Measurements from ENCODE around the gene ADTRP.

The ADTRP gene

DNA sequence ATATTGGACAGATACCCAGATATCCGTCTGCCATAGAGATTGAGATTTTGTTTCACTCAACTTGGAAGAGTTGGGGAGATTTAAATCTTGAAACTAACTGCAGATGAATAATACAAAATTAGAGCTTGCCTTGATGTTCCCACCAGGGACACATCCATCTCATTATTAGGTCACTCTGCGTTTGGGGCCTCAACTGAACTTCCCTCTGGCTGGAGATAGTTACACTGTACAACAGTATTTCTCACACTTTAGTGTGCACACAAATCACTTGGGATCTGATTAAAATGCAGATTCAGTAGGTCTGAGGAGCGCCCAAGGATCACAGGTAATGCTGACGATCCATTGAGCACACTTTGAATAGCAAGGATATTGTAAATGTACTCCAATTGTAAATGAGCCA lies 35.0 kb upstream of the ADTRP start:
- Histone ChIP-seq H3K9ac (ENCODE audit: low read length in 5 of 5) (no peak overlapping the region), H3K4me3 (ENCODE audit: low read depth in 1 of 5, low read length in 5 of 5) (no peak overlapping the region), H3K27me3 (ENCODE audit: control insufficient read depth in 5 of 5, insufficient read depth in 4 of 5, low read length in 5 of 5) (no peaks in the 10 kb centered on the region), H3K27ac (ENCODE audit: low read depth, low read length) (peak overlapping the region; percentile 11), H3K36me3 (ENCODE audit: control insufficient read depth in 5 of 5, insufficient read depth in 5 of 5, low read length in 5 of 5) (no peaks in the 10 kb centered on the region), H3K4me1 (ENCODE audit: control insufficient read depth in 5 of 5, insufficient read depth in 5 of 5, low read length in 5 of 5) (peaks cover 0 to 37% (median 24%) of the 10 kb centered on the region in 5 donors), H3K9me3 (ENCODE audit: control insufficient read depth in 5 of 5, low read length in 5 of 5) (no peaks in the 10 kb centered on the region)

DNA sequence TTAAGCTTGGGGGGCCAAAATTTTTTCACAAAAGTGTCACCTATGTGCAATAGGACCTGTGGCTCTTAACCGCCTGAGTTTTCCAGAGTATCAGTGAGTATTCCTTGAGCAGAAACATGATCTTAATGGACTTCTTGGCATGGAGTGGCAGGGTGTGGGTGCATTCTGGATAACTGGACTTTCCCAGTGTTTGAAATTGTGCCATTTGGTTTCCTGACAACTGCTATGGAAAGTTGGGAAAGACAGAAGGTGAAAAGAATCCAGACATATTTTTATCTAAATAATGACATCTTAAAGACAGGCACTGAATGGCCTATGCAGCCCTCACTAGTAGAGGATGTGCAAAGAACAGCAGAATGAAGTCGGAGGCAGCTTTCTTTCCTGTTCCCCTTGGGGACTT lies 34.3 kb upstream of the ADTRP start:
- no peaks in the 10 kb centered on the region for H3K36me3 ChIP-seq (ENCODE audit: control insufficient read depth in 5 of 5, insufficient read depth in 5 of 5, low read length in 5 of 5)
- H3K9ac ChIP-seq (ENCODE audit: low read length in 5 of 5), result no peak overlapping the region
- no peaks in the 10 kb centered on the region for H3K9me3 ChIP-seq (ENCODE audit: control insufficient read depth in 5 of 5, low read length in 5 of 5)
- no peak overlapping the region for H3K4me3 ChIP-seq (ENCODE audit: low read depth in 1 of 5, low read length in 5 of 5)
- peak overlapping the region; percentile 11 for H3K27ac ChIP-seq (ENCODE audit: low read depth, low read length)
- H3K27me3 ChIP-seq (ENCODE audit: control insufficient read depth in 5 of 5, insufficient read depth in 4 of 5, low read length in 5 of 5), result no peaks in the 10 kb centered on the region
- peaks cover 0 to 37% (median 24%) of the 10 kb centered on the region in 5 donors for H3K4me1 ChIP-seq (ENCODE audit: control insufficient read depth in 5 of 5, insufficient read depth in 5 of 5, low read length in 5 of 5)

DNA sequence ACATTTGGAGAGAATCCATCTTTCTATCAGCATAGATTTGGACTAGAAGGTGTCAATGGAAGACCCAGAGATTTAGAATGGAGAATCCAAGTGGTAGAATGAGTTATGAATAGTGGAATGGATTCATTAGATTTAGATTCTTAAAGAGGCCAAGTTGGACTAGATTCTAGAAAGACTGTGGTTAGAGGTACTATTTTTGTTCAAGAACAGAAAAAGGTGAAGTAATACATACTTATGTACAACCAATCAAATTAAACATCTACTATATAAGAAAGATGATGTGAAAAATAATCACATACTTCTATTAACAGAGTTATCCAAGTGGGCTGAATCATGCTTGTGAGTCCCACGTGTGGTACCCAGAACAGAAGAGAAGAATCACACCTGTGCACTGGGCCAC lies 33.8 kb upstream of the ADTRP start:
- H3K36me3 ChIP-seq (ENCODE audit: control insufficient read depth in 5 of 5, insufficient read depth in 5 of 5, low read length in 5 of 5), result no peaks in the 10 kb centered on the region
- no peaks in the 10 kb centered on the region for H3K27me3 ChIP-seq (ENCODE audit: control insufficient read depth in 5 of 5, insufficient read depth in 4 of 5, low read length in 5 of 5)
- peaks cover 0 to 37% (median 24%) of the 10 kb centered on the region in 5 donors for H3K4me1 ChIP-seq (ENCODE audit: control insufficient read depth in 5 of 5, insufficient read depth in 5 of 5, low read length in 5 of 5)
- no peaks in the 10 kb centered on the region for H3K9me3 ChIP-seq (ENCODE audit: control insufficient read depth in 5 of 5, low read length in 5 of 5)
- H3K27ac ChIP-seq (ENCODE audit: low read depth, low read length), result no peak overlapping the region
- H3K4me3 ChIP-seq (ENCODE audit: low read depth in 1 of 5, low read length in 5 of 5), result no peak overlapping the region
- no peak overlapping the region for H3K9ac ChIP-seq (ENCODE audit: low read length in 5 of 5)

DNA sequence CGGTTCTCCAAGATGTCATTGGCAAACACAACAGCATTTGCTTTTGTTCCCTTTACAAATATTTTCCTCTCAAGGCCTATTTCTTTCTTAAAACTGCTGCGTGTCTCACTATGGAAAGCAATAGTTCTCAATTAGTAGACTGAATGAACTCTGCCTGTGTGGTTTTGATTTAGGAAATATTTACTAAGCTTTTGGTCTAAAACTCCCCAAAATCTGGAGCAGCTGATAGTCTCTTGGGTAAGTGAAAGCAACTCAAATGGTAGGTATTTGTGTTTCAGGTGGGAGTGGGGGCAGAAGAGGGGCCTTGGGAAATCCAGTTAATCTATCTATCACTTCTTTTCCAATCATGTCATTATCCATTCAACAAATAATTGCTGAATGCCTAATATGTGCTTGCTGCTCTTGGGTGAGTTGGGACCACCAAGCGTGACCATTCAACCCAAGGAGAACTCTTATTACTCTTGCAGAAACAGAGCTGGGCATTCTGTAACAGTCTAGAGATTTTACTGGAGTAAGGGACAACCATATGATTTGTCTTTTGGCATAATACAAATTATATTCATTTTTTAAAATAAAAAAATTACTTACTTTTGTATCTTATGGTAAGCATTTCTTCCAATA lies 33.2 kb upstream of the ADTRP start:
- H3K4me1 ChIP-seq (ENCODE audit: control insufficient read depth in 5 of 5, insufficient read depth in 5 of 5, low read length in 5 of 5), result peaks cover 0 to 37% (median 24%) of the 10 kb centered on the region in 5 donors
- H3K36me3 ChIP-seq (ENCODE audit: control insufficient read depth in 5 of 5, insufficient read depth in 5 of 5, low read length in 5 of 5), result no peaks in the 10 kb centered on the region
- H3K27ac ChIP-seq (ENCODE audit: low read depth, low read length), result no peak overlapping the region
- no peak overlapping the region for H3K4me3 ChIP-seq (ENCODE audit: low read depth in 1 of 5, low read length in 5 of 5)
- no peak overlapping the region for H3K9ac ChIP-seq (ENCODE audit: low read length in 5 of 5)
- no peaks in the 10 kb centered on the region for H3K27me3 ChIP-seq (ENCODE audit: control insufficient read depth in 5 of 5, insufficient read depth in 4 of 5, low read length in 5 of 5)
- H3K9me3 ChIP-seq (ENCODE audit: control insufficient read depth in 5 of 5, low read length in 5 of 5), result no peaks in the 10 kb centered on the region

DNA sequence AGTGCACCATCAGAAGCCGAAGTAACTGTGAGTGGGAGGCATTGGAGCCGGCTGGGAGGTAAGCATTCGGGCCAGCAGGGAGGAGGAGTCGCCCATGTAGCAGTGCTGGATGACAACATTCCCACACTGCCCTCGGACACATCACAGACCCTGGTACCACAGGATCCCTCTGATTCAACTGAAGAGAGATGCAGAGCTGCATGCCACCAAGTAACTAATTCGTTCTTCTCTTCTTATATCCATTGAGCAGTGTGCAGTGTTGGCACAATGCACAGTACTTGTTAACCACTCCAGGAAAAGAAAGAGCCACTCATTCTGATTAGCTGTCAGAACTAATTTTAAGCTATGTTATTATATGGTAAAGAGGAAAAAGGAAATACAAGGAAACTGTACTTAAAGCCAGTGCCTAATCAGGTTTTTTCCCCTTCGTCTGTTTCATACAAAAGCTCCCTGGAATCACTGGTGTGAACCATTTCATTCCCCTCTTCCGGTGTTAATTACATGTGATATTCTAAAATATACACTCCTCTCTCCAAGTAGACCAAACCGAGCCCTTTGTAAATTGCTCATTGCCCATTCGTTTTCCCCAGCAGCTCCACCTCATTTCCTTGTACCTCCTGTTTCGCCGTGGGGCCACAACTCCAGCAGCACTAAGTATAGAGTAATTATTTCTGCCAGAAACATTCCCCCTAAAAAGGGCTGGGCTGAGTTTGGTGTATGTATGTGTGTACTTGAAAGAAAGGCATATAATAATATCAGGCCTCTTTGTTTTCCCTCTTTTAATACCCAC lies 32.4 kb upstream of the ADTRP start:
- H3K9me3 ChIP-seq (ENCODE audit: control insufficient read depth in 5 of 5, low read length in 5 of 5), result no peaks in the 10 kb centered on the region
- no peaks in the 10 kb centered on the region for H3K36me3 ChIP-seq (ENCODE audit: control insufficient read depth in 5 of 5, insufficient read depth in 5 of 5, low read length in 5 of 5)
- no peak overlapping the region for H3K9ac ChIP-seq (ENCODE audit: low read length in 5 of 5)
- no peak overlapping the region for H3K4me3 ChIP-seq (ENCODE audit: low read depth in 1 of 5, low read length in 5 of 5)
- no peaks in the 10 kb centered on the region for H3K27me3 ChIP-seq (ENCODE audit: control insufficient read depth in 5 of 5, insufficient read depth in 4 of 5, low read length in 5 of 5)
- H3K4me1 ChIP-seq (ENCODE audit: control insufficient read depth in 5 of 5, insufficient read depth in 5 of 5, low read length in 5 of 5), result peaks cover 0 to 37% (median 24%) of the 10 kb centered on the region in 5 donors
- H3K27ac ChIP-seq (ENCODE audit: low read depth, low read length), result no peak overlapping the region

DNA sequence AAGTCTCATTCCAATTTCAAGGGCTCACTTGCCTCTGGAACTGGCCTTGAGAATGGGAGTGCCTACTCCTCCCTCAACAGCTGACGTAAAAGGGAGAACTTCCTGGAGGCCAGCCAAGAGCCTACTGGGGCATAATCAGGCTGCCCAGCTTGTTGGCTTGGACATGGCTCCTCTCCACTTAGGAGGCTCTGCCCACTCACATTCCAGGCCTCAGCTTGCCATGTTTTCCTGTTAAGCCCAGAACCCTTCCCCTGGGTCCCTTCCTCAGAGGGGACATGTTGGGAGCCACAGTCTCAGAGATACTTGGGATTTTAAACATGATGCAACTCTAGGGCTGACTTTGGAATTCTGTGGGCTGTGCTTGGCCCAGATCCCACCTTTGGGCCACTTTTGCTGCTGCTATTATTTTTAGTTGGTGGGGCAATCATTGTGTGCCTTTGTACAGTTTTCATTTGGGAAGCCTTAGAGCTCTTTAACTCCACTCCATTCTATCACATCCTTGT lies 31.5 kb upstream of the ADTRP start:
- Histone ChIP-seq H3K36me3 (ENCODE audit: control insufficient read depth in 5 of 5, insufficient read depth in 5 of 5, low read length in 5 of 5) (no peaks in the 10 kb centered on the region), H3K4me1 (ENCODE audit: control insufficient read depth in 5 of 5, insufficient read depth in 5 of 5, low read length in 5 of 5) (peaks cover 0 to 37% (median 24%) of the 10 kb centered on the region in 5 donors), H3K27ac (ENCODE audit: low read depth, low read length) (peak overlapping the region; percentile 6), H3K4me3 (ENCODE audit: low read depth in 1 of 5, low read length in 5 of 5) (no peak overlapping the region), H3K9me3 (ENCODE audit: control insufficient read depth in 5 of 5, low read length in 5 of 5) (no peaks in the 10 kb centered on the region), H3K27me3 (ENCODE audit: control insufficient read depth in 5 of 5, insufficient read depth in 4 of 5, low read length in 5 of 5) (no peaks in the 10 kb centered on the region), H3K9ac (ENCODE audit: low read length in 5 of 5) (no peak overlapping the region)

DNA sequence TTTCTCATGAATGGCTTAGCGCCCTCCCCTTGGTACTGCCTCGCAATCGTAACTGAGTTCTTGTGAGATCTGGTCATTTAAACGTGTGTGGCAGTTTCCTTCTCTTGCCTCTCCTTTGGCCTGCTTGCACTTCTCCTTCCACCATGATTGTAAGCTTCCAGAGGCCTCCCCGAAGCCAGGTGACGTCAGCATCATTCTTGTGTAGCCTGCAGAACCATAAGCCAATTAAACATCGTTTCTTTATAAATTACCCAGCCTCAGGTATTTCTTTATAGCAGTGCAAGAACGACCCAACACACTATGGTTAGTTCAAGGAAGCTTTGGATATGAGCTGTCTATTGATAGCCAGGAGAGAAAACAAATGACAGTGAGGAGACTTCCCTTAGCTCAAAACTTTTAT lies 29.5 kb upstream of the ADTRP start:
- H3K9ac ChIP-seq (ENCODE audit: low read length in 5 of 5), result no peak overlapping the region
- H3K4me1 ChIP-seq (ENCODE audit: control insufficient read depth in 5 of 5, insufficient read depth in 5 of 5, low read length in 5 of 5), result peaks cover 0 to 23% (median 18%) of the 10 kb centered on the region in 5 donors
- no peak overlapping the region for H3K4me3 ChIP-seq (ENCODE audit: low read depth in 1 of 5, low read length in 5 of 5)
- H3K27ac ChIP-seq (ENCODE audit: low read depth, low read length), result no peak overlapping the region
- no peaks in the 10 kb centered on the region for H3K36me3 ChIP-seq (ENCODE audit: control insufficient read depth in 5 of 5, insufficient read depth in 5 of 5, low read length in 5 of 5)
- H3K27me3 ChIP-seq (ENCODE audit: control insufficient read depth in 5 of 5, insufficient read depth in 4 of 5, low read length in 5 of 5), result no peaks in the 10 kb centered on the region
- no peaks in the 10 kb centered on the region for H3K9me3 ChIP-seq (ENCODE audit: control insufficient read depth in 5 of 5, low read length in 5 of 5)

DNA sequence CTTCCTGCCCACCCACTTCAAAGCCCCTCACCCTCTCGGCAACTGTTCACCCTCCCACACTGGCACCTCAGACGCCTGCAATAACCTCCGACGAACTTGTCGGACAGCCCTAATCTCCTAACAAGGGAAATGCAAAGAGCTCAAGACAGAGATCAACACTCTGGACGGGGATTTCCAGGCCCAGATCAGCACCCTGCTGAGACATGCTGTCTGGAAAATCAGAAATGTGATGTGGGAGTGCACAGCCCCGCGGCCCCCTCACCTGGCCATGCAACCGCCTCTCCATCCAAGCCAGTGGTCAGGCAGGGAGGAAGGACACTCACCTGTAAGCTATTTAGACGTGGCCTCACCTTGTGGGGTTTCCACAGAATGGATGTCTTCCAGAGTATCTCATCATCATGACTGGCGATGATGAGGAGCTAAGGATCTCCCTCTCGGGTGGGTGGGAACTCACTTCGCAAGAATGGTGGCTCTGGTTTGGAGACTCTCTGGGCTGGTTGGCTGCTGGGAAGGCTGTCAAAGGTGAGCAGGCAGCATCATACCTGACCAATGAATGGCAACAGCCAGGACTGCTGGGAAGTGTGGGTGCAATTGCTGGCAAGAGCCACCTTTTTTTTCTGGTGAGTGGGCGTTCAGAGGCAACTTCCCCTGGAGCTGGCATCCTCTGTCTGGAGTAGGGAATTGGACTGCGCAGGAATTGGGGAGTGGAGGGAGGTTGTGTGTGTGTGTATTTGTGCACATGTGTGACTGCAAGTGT lies 28.1 kb upstream of the ADTRP start:
- H3K27ac ChIP-seq (ENCODE audit: low read depth, low read length), result no peak overlapping the region
- no peaks in the 10 kb centered on the region for H3K9me3 ChIP-seq (ENCODE audit: control insufficient read depth in 5 of 5, low read length in 5 of 5)
- H3K9ac ChIP-seq (ENCODE audit: low read length in 5 of 5), result no peak overlapping the region
- H3K4me3 ChIP-seq (ENCODE audit: low read depth in 1 of 5, low read length in 5 of 5), result no peak overlapping the region
- H3K27me3 ChIP-seq (ENCODE audit: control insufficient read depth in 5 of 5, insufficient read depth in 4 of 5, low read length in 5 of 5), result no peaks in the 10 kb centered on the region
- H3K4me1 ChIP-seq (ENCODE audit: control insufficient read depth in 5 of 5, insufficient read depth in 5 of 5, low read length in 5 of 5), result peaks cover 0 to 21% (median 16%) of the 10 kb centered on the region in 5 donors
- no peaks in the 10 kb centered on the region for H3K36me3 ChIP-seq (ENCODE audit: control insufficient read depth in 5 of 5, insufficient read depth in 5 of 5, low read length in 5 of 5)

DNA sequence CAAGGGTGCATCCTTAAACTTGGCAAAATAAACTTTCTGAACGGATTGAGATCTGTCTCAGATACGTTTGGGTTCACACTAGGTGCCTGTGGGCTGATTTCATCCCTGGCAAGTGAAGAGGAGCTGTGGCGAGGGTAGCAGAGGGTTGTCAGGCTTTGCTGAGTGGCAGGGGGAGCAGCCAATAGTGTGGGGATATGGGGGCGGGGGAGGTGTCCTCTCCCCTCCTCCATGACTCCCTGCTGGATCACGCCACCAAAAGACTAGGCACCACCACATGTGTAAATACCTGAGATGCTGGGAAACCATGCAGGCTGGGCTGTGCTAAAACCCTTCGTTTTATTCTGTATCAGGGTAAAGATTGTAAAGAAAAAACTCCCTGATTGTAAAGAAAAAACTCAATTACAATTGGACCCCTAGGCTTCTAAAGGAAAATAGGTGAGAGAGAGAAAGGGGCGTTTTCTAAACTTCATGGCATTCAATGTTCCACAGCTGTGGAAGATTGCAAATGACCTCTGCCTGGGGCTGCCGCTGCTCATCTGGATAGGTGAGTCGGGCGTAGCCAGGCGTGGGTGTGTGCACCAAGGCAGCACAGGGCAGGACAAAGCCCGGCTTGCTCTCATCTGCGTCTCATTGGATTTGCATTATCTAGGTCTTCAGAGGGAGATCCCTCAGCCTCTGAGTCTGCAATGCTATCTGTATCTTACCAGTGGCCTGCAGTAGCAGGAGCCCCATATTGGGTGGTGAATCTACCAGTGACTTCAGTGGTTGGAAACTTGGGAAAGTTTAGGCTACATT lies 26.9 kb upstream of the ADTRP start:
- no peaks in the 10 kb centered on the region for H3K36me3 ChIP-seq (ENCODE audit: control insufficient read depth in 5 of 5, insufficient read depth in 5 of 5, low read length in 5 of 5)
- no peaks in the 10 kb centered on the region for H3K9me3 ChIP-seq (ENCODE audit: control insufficient read depth in 5 of 5, low read length in 5 of 5)
- peaks cover 0 to 17% (median 11%) of the 10 kb centered on the region in 5 donors for H3K4me1 ChIP-seq (ENCODE audit: control insufficient read depth in 5 of 5, insufficient read depth in 5 of 5, low read length in 5 of 5)
- H3K4me3 ChIP-seq (ENCODE audit: low read depth in 1 of 5, low read length in 5 of 5), result no peak overlapping the region
- no peaks in the 10 kb centered on the region for H3K27me3 ChIP-seq (ENCODE audit: control insufficient read depth in 5 of 5, insufficient read depth in 4 of 5, low read length in 5 of 5)
- no peak overlapping the region for H3K9ac ChIP-seq (ENCODE audit: low read length in 5 of 5)
- H3K27ac ChIP-seq (ENCODE audit: low read depth, low read length), result no peak overlapping the region

Measured in subcutaneous abdominal adipose tissue (tissue), 5 donors.